HL-60 (cell line): ENCODE measurements around the gene CHST11.

Source experiments
- DNase-seq, 2 experiments: peaks; one replicate each; pipeline ENCODE4 v3.0.0-alpha.2; 2010 to 2020; ENCODE audit warnings: low read depth in 1 of 2, low spot score in 1 of 2
- H3K27ac ChIP-seq: fragments of 250-450 bp; sonication (Bioruptor Pico); replicated peaks from 2 replicates; pipeline ENCODE4 v1.5.1; 2020; ENCODE audit warnings: mild to moderate bottlenecking, moderate library complexity
- H3K27me3 ChIP-seq: fragments of 250-450 bp; sonication (Bioruptor Pico); 2 replicates; pipeline ENCODE4 v1.5.1; 2021; ENCODE audit warnings: mild to moderate bottlenecking, moderate library complexity; ENCODE audit not compliant: insufficient read depth, poor library complexity, severe bottlenecking
- H3K4me3 ChIP-seq: replicated peaks from 2 replicates; pipeline ENCODE4 v1.5.1; 2011; ENCODE audit warnings: mild to moderate bottlenecking, control low read depth, low read length; ENCODE audit not compliant: insufficient read depth
- GABPA ChIP-seq: IDR thresholded peaks from 2 replicates; pipeline ENCODE4 v1.6.1; 2012; ENCODE audit warnings: low read depth
- POLR2AphosphoS5 ChIP-seq: IDR thresholded peaks from 2 replicates; pipeline ENCODE4 v1.6.1; 2012; ENCODE audit warnings: low read depth
- SPI1 ChIP-seq: IDR thresholded peaks from 2 replicates; pipeline ENCODE4 v1.6.1; 2012; ENCODE audit warnings: low read depth, mild to moderate bottlenecking, borderline replicate concordance
- TF ChIP-seq, protein P1 (sequence below): IDR thresholded peaks from one replicate; pipeline ENCODE4 v1.5.1; 2011; ENCODE audit warnings: low read length, control low read depth, inconsistent platforms; ENCODE audit not compliant: insufficient read depth
- TF ChIP-seq, protein P2 (sequence below): IDR thresholded peaks from 2 replicates; pipeline ENCODE4 v1.6.1; 2012; ENCODE audit warnings: low read depth; ENCODE audit not compliant: insufficient replicate concordance

The CHST11 gene

DNA sequence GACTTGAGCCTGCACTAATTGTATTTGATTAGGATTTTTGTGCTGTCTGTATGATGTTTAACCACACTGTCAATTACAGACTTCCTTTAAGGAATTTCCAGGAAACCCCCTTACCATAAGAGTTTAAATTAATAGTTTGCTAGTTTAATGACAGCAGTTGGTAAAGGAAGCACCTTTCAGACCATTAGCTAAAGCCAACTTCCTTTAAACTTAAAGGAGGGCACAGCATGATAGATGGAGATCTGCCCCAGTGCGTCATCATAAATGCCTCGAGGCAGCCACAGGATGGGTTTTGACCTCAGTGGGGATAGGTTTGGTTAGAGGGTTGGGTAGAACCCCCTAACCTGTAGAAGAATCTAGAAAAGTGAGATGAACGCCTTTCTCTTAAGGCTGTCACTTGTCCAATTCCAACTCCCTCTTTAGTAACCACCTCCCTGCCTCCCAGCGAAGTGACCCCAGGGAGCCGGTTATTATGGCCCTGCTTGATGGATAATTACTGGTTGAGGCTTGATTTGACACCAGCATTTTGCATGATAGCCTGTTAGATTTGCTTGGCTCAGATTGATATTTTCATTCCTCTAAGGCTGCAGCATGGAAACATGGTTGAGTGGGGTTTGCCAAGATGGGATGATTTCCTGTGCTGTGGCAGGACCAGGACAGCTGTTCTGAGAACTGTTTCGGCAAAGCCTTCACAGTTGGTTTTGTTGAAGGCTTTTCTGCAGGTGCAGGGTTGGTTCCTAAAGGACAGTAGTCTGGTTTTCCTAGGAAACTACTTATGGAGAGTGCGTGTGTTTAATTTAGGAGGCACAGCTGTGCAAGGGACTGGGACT, 62.7 kb downstream of the CHST11 start:
- H3K27me3 ChIP-seq: no peaks in the 10 kb centered on the region
- TF ChIP-seq, protein P1, sequence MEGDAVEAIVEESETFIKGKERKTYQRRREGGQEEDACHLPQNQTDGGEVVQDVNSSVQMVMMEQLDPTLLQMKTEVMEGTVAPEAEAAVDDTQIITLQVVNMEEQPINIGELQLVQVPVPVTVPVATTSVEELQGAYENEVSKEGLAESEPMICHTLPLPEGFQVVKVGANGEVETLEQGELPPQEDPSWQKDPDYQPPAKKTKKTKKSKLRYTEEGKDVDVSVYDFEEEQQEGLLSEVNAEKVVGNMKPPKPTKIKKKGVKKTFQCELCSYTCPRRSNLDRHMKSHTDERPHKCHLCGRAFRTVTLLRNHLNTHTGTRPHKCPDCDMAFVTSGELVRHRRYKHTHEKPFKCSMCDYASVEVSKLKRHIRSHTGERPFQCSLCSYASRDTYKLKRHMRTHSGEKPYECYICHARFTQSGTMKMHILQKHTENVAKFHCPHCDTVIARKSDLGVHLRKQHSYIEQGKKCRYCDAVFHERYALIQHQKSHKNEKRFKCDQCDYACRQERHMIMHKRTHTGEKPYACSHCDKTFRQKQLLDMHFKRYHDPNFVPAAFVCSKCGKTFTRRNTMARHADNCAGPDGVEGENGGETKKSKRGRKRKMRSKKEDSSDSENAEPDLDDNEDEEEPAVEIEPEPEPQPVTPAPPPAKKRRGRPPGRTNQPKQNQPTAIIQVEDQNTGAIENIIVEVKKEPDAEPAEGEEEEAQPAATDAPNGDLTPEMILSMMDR: no peak
- TF ChIP-seq SPI1 (no peak), POLR2AphosphoS5 (no peak), GABPA (no peak)
- DNase-seq: no peak
- H3K4me3 ChIP-seq: no peak overlapping the region
- no peak overlapping the region for H3K27ac ChIP-seq

DNA sequence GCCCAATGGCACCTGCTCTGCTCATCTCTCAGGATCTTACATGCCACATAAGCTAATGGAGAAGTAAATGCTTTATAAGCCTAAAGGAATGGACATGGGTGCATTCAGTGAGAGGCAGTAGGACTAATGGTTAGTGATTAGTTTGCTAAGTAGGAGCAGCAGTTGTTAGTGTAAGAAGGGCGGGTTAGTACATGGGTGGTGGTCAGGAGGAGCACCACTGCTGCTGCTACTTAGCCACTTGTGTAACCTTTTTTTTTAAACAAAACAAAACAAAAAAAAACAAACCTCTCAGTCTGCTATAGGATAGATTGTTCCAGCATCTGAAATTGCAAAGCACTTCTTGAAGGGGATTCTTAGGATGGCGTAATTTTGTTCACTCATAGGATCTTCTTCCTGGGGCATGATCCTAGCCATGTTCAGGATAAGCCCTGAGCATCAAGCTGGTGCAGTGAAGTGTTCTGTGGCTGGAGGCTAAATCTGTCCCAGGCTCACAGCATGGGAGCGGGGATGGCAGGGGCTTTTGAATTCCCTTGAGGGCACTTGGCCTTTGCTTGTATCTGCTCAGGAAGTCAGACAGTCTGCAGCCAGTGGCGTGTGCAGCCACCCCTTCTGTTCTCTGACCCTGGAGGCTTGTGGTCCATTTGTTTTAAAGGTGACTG, 63.6 kb downstream of the CHST11 start:
- DNase-seq: no peak
- TF ChIP-seq, protein P1: no peak
- TF ChIP-seq POLR2AphosphoS5: no peak
- TF ChIP-seq, protein P2, sequence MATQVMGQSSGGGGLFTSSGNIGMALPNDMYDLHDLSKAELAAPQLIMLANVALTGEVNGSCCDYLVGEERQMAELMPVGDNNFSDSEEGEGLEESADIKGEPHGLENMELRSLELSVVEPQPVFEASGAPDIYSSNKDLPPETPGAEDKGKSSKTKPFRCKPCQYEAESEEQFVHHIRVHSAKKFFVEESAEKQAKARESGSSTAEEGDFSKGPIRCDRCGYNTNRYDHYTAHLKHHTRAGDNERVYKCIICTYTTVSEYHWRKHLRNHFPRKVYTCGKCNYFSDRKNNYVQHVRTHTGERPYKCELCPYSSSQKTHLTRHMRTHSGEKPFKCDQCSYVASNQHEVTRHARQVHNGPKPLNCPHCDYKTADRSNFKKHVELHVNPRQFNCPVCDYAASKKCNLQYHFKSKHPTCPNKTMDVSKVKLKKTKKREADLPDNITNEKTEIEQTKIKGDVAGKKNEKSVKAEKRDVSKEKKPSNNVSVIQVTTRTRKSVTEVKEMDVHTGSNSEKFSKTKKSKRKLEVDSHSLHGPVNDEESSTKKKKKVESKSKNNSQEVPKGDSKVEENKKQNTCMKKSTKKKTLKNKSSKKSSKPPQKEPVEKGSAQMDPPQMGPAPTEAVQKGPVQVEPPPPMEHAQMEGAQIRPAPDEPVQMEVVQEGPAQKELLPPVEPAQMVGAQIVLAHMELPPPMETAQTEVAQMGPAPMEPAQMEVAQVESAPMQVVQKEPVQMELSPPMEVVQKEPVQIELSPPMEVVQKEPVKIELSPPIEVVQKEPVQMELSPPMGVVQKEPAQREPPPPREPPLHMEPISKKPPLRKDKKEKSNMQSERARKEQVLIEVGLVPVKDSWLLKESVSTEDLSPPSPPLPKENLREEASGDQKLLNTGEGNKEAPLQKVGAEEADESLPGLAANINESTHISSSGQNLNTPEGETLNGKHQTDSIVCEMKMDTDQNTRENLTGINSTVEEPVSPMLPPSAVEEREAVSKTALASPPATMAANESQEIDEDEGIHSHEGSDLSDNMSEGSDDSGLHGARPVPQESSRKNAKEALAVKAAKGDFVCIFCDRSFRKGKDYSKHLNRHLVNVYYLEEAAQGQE: no peak
- no peak for TF ChIP-seq SPI1
- TF ChIP-seq GABPA: no peak
- Histone ChIP-seq H3K27me3 (no peaks in the 10 kb centered on the region), H3K4me3 (no peak overlapping the region), H3K27ac (no peak overlapping the region)

DNA sequence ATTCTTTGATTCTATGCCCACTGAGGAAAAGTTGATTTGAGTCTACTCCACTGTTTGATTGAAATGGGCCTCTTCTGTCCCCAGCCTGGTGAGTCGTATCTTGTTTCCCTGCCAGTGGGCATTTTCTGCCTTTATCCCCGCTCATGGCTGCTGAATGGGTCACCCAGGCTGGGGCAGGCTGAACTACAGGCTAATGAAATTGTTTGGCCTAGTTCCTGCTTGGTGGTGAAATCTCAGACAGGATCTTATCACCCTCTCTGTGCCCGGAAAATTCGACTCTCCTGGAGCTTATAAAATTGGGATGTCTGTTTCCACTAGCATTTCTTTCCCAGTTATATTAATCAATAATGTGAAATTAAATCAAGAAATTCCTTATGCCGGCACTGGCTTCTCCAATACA, 65.0 kb downstream of the CHST11 start:
- DNase-seq: no peak
- TF ChIP-seq SPI1 (no peak), GABPA (no peak), POLR2AphosphoS5 (no peak)
- TF ChIP-seq, protein P1: no peak
- TF ChIP-seq, protein P2: no peak
- Histone ChIP-seq H3K27ac (no peak overlapping the region), H3K27me3 (no peaks in the 10 kb centered on the region), H3K4me3 (no peak overlapping the region)
